OCI-LY7 (cell line): ENCODE measurements around the gene AK5.
"Not testable (repeated sequence)": the region's sequence is repeated elsewhere in the genome, so short reads cannot be mapped to it uniquely, and the experiment has no call there.

ENCODE experiments used
- CTCF ChIP-seq: fragments of 200-600 bp; sonication (generic); conservative IDR thresholded peaks from 2 replicates; pipeline ENCODE4 v1.5.1; 2014; ENCODE audit warnings: mild to moderate bottlenecking, antibody characterized with exemption, low read length, moderate library complexity, mixed read lengths
- EZH2phosphoT487 ChIP-seq: fragments of 200-600 bp; sonication (generic); IDR thresholded peaks from 2 replicates; pipeline ENCODE4 v1.6.1; 2018; ENCODE audit warnings: low read depth, borderline replicate concordance, mild to moderate bottlenecking, mixed run types, antibody characterized with exemption, low read length, moderate library complexity, mixed read lengths

- TF ChIP-seq CTCF, EZH2phosphoT487: not testable (repeated sequence)
Measured at GRCh38 chr1:77312364-77312763, 30.5 kb downstream of the AK5 start.
